NCI-H226 (cell line): Measurements from ENCODE around the gene NDUFS6.

Source experiments
- DNase-seq: peaks from one replicate; pipeline ENCODE4 v3.0.0-alpha.2; 2015

Gene NDUFS6

GRCh38 chr5:1857256-1857600 lies 56.0 kb downstream of the NDUFS6 start:
- no peak for DNase-seq

GRCh38 chr5:1858436-1858835 lies 57.2 kb downstream of the NDUFS6 start:
- DNase-seq = no peak

- DNase-seq = no peak
These were observed 57.9 kb downstream of the NDUFS6 start for GRCh38 chr5:1859099-1859498.

- no peak for DNase-seq
These were observed 58.9 kb downstream of the NDUFS6 start for GRCh38 chr5:1860021-1860610.

- DNase-seq = no peak
These were observed 59.7 kb downstream of the NDUFS6 start for GRCh38 chr5:1860949-1861348.

GRCh38 chr5:1864896-1865440 lies 63.8 kb downstream of the NDUFS6 start:
- no peak for DNase-seq

- no peak for DNase-seq
These were observed 64.3 kb downstream of the NDUFS6 start for GRCh38 chr5:1865486-1865885.
